HepG2 (cell line): ENCODE results near the gene NDUFS2. TPM values are rescaled to one million over a fixed set of nuclear protein-coding genes. Genes with fewer than 3 reads are reported as not detected.

Experiments
- AFF4 ChIP-seq: sonication (generic); formaldehyde crosslinking; IDR thresholded peaks from 2 replicates; pipeline ENCODE4 v1.4.0; 2020; ENCODE audit warnings: missing genetic modification reagents
- HIC2 ChIP-seq: sonication (generic); formaldehyde crosslinking; IDR thresholded peaks from 2 replicates; pipeline ENCODE4 v1.9.0; 2022; ENCODE audit warnings: low read depth, missing genetic modification reagents
- JUND ChIP-seq: sonication (generic); formaldehyde crosslinking; IDR thresholded peaks from 2 replicates; pipeline ENCODE4 v1.8.0; 2022; ENCODE audit warnings: mild to moderate bottlenecking, missing genetic modification reagents
- KIAA2018 ChIP-seq: sonication (generic); formaldehyde crosslinking; IDR thresholded peaks from 2 replicates; pipeline ENCODE4 v1.5.0; 2020; ENCODE audit warnings: mild to moderate bottlenecking, missing genetic modification reagents, borderline replicate concordance
- SMAD9 ChIP-seq: sonication (generic); formaldehyde crosslinking; IDR thresholded peaks from 2 replicates; pipeline ENCODE4 v1.5.1; 2020; ENCODE audit warnings: mild to moderate bottlenecking, missing genetic modification reagents
- ZBTB33 ChIP-seq: sonication (generic); formaldehyde crosslinking; IDR thresholded peaks from 2 replicates; pipeline ENCODE4 v1.4.0; 2020; ENCODE audit warnings: missing genetic modification reagents
- ZNF251 ChIP-seq: sonication (generic); formaldehyde crosslinking; IDR thresholded peaks from 2 replicates; pipeline ENCODE4 v1.9.0; 2021; ENCODE audit warnings: mild to moderate bottlenecking, missing genetic modification reagents
- ZNF3 ChIP-seq: IDR thresholded peaks from 2 replicates; pipeline ENCODE4 v1.7.0; 2017; ENCODE audit warnings: inconsistent platforms
- ZNF333 ChIP-seq: sonication (generic); formaldehyde crosslinking; IDR thresholded peaks from 2 replicates; pipeline ENCODE4 v1.4.0; 2020; ENCODE audit warnings: mild to moderate bottlenecking, missing genetic modification reagents, borderline replicate concordance
- ZNF550 ChIP-seq: sonication (generic); formaldehyde crosslinking; IDR thresholded peaks from 2 replicates; pipeline ENCODE4 v1.4.0; 2020; ENCODE audit warnings: mild to moderate bottlenecking, missing genetic modification reagents, borderline replicate concordance
- ZNF580 ChIP-seq: IDR thresholded peaks from 2 replicates; pipeline ENCODE4 v1.6.1; 2016; ENCODE audit warnings: low read depth, borderline replicate concordance
- polyA plus RNA-seq, 8 experiments: library from polyadenylated mRNA; depleted of rRNA in 3 of 8; stranded (reverse) in 7 of 8; unstranded in 1 of 8; fragments of >200 nt; fragmentation: Illumina TruSeq in 4 of 8; extraction: Trizol in 4 of 8; gene quantifications; 2 replicates each; pipeline versions ENCODE4 v1.2.1 to v1.2.3, GENCODE V29; 2011 to 2016; ENCODE audit warnings: low read depth in 4 of 8, missing spikeins in 1 of 8, mixed read lengths in 1 of 8; ENCODE audit not compliant: insufficient read depth in 1 of 8
- total RNA-seq, 5 experiments: library from RNA; depleted of rRNA; stranded (reverse); fragments of >200 nt; fragmentation: Illumina TruSeq; extraction: Trizol; gene quantifications; 2 replicates each; pipeline ENCODE4 v1.2.3, GENCODE V29; 2016; ENCODE audit warnings: low read depth in 1 of 5

NDUFS2 gene
- total and polyA plus RNA-seq, 2 of the 13 experiments (the other 11 are each of a cell fraction or from before 2014, with no cell fraction given) = 89.9 to 118 TPM

GRCh38 chr1:161223805-161224694, 21.9 kb downstream of the NDUFS2 start (continued):
- TF ChIP-seq ZBTB33 = no peak
- TF ChIP-seq ZNF3 = no peak
- no peak for TF ChIP-seq ZNF580 (CRISPR knock-in tag)
- no peak for TF ChIP-seq HIC2
- TF ChIP-seq ZNF333 = no peak
- TF ChIP-seq KIAA2018 (CRISPR knock-in tag) = no peak
- no peak for TF ChIP-seq ZNF550 (CRISPR knock-in tag)
- TF ChIP-seq SMAD9 (CRISPR knock-in tag) = no peak
- TF ChIP-seq ZNF251 (CRISPR knock-in tag) = no peak
- TF ChIP-seq AFF4 (CRISPR knock-in tag) = no peak
- TF ChIP-seq JUND (CRISPR knock-in tag) = peak; percentile 62
